Adrenal gland (tissue), 5 donors: ENCODE measurements around the gene CACNA1E.

ENCODE experiments used
- CTCF ChIP-seq, 6 experiments: fragments of 450-650 bp in 4 of 6; fragments of 200-600 bp in 2 of 6; sonication (generic) in 1 of 6; IDR thresholded peaks; 1 replicate in 5 of 6; 2 replicates in 1 of 6; pipeline versions ENCODE4 v1.5.1 to v1.8.0; 2016 to 2021; ENCODE audit warnings: antibody characterized with exemption in 6 of 6, mild to moderate bottlenecking in 2 of 6, moderate library complexity in 1 of 6
- POLR2A ChIP-seq, 2 donors: fragments of 450-650 bp; IDR thresholded peaks; one replicate each; pipeline ENCODE4 v1.6.1; 2017; ENCODE audit warnings: antibody characterized with exemption in 2 of 2, mild to moderate bottlenecking in 2 of 2, moderate library complexity in 1 of 2
- donor health status: DM: no; HTN: no; CAD: no.

DNA sequence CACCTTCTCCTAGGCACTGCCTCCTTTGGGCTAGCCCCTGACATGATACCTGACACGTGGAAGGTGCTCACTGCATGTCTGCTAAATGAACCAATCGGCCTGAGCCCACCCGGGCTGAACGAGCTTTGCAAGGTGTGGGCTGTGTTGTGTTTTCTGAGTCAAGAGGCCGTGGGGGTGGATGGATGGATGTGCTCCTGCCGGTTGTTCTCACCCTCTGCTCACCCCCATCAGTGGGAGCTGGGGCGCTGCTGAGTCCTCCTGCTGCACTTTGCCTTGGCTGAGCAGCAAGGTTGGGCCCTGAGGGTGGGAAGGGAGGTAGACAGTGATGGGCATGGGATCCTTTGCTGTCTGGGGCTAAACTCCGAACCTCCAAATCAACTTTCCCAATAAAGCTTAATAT lies 6.7 kb upstream of the CACNA1E start:
- TF ChIP-seq CTCF (IDR thresholded peaks at IDR 0.05) = no peak
- no peak for TF ChIP-seq POLR2A (IDR thresholded peaks at IDR 0.05)
